HG02759 (cell line): ENCODE results near the gene SORL1.

Experiments
- ATAC-seq: cut with Tn5 transposase; IDR thresholded peaks from one replicate; pipeline ENCODE4 v1.9.1; 2021; ENCODE audit warnings: mild to moderate bottlenecking, moderate library complexity; ENCODE audit not compliant: unreplicated experiment

Gene SORL1

GRCh38 chr11:121581607-121582006 lies 129.5 kb downstream of the SORL1 start:
- no peak for ATAC-seq

GRCh38 chr11:121582296-121582695 lies 130.2 kb downstream of the SORL1 start:
- no peak for ATAC-seq

- no peak for ATAC-seq
Observed at GRCh38 chr11:121583825-121584224, 131.7 kb downstream of the SORL1 start.

- no peak for ATAC-seq
Observed at GRCh38 chr11:121586750-121587149, 134.6 kb downstream of the SORL1 start.

- no peak for ATAC-seq
Observed at GRCh38 chr11:121587182-121587581, 135.1 kb downstream of the SORL1 start.

GRCh38 chr11:121588747-121589146 lies 136.6 kb downstream of the SORL1 start:
- no peak for ATAC-seq

GRCh38 chr11:121589946-121590537 lies 137.9 kb downstream of the SORL1 start:
- ATAC-seq: peak; percentile 86

- no peak for ATAC-seq
Observed at GRCh38 chr11:121590772-121591404, 138.8 kb downstream of the SORL1 start.

GRCh38 chr11:121591405-121592033 lies 139.4 kb downstream of the SORL1 start:
- no peak for ATAC-seq

GRCh38 chr11:121592708-121593107 lies 140.6 kb downstream of the SORL1 start:
- no peak for ATAC-seq

GRCh38 chr11:121595717-121596161 lies 143.6 kb downstream of the SORL1 start:
- no peak for ATAC-seq

- no peak for ATAC-seq
Observed at GRCh38 chr11:121596195-121597155, 144.4 kb downstream of the SORL1 start.

- no peak for ATAC-seq
Observed at GRCh38 chr11:121603316-121603715, 151.2 kb downstream of the SORL1 start.

- ATAC-seq: no peak
Observed at GRCh38 chr11:121604152-121604551, 152.0 kb downstream of the SORL1 start.

GRCh38 chr11:121606354-121606753 lies 154.2 kb downstream of the SORL1 start:
- ATAC-seq: no peak

- ATAC-seq: no peak
Observed at GRCh38 chr11:121607341-121607740, 155.2 kb downstream of the SORL1 start.

GRCh38 chr11:121608545-121609098 lies 156.5 kb downstream of the SORL1 start:
- no peak for ATAC-seq

GRCh38 chr11:121610706-121611105 lies 158.6 kb downstream of the SORL1 start:
- no peak for ATAC-seq

- no peak for ATAC-seq
Observed at GRCh38 chr11:121611242-121611641, 159.1 kb downstream of the SORL1 start.

GRCh38 chr11:121613724-121614123 lies 161.6 kb downstream of the SORL1 start:
- ATAC-seq: no peak
